K562 (cell line): ENCODE measurements around the gene DYNLL1. TPM values are rescaled to one million over a fixed set of nuclear protein-coding genes. Genes with fewer than 3 reads are reported as not detected.
A peak's percentile ranks its signal among the peaks of the same experiment; 100 is the strongest.

ENCODE experiments used
- ADNP ChIP-seq: fragments of 200-800 bp; sonication (Bioruptor generic); IDR thresholded peaks from 2 replicates; pipeline ENCODE4 v1.6.1; 2016; ENCODE audit warnings: missing genetic modification characterization, missing compliant biosample characterization
- ATF2 ChIP-seq: sonication (generic); formaldehyde crosslinking; IDR thresholded peaks from 2 replicates; pipeline ENCODE4 v1.8.1; 2022; ENCODE audit warnings: missing genetic modification reagents
- ATF3 ChIP-seq, 2 experiments: fragments of 450-650 bp in 1 of 2; sonication (generic) in 1 of 2; formaldehyde crosslinking in 1 of 2; IDR thresholded peaks in 1 of 2; conservative IDR thresholded peaks in 1 of 2; 2 replicates each; pipeline versions ENCODE4 v1.6.1 to v1.8.1; 2016 to 2023; ENCODE audit warnings: mild to moderate bottlenecking in 2 of 2, moderate library complexity in 2 of 2, inconsistent platforms in 1 of 2, missing genetic modification reagents in 1 of 2
- CHD2 ChIP-seq: IDR thresholded peaks from 2 replicates; pipeline ENCODE4 v1.6.1; 2011; ENCODE audit warnings: low read depth, low read length
- ELF4 ChIP-seq: fragments of 450-650 bp; formaldehyde crosslinking; IDR thresholded peaks from 2 replicates; pipeline ENCODE4 v1.4.0; 2022; ENCODE audit warnings: missing genetic modification characterization
- GTF2E2 ChIP-seq: fragments of 200-800 bp; sonication (Bioruptor generic); IDR thresholded peaks from 2 replicates; pipeline ENCODE4 v1.6.1; 2016; ENCODE audit warnings: missing genetic modification characterization, missing compliant biosample characterization
- KDM2B ChIP-seq: fragments of 250-450 bp; sonication (Bioruptor Pico); IDR thresholded peaks from 2 replicates; pipeline ENCODE4 v1.8.0; 2021; ENCODE audit warnings: mild to moderate bottlenecking, moderate library complexity
- KHSRP ChIP-seq: fragments of 450-650 bp; IDR thresholded peaks from 2 replicates; pipeline ENCODE4 v1.6.1; 2017
- NELFE ChIP-seq: IDR thresholded peaks from 2 replicates; pipeline ENCODE4 v1.6.1; 2011; ENCODE audit warnings: mild to moderate bottlenecking; ENCODE audit not compliant: insufficient read depth, insufficient read length
- NR4A1 ChIP-seq, 2 experiments: fragments of 250-450 bp in 1 of 2; fragments of 450-650 bp in 1 of 2; sonication (Bioruptor Pico) in 1 of 2; IDR thresholded peaks; 2 replicates each; pipeline versions ENCODE4 v1.4.0 to v1.6.1; 2016 to 2020; ENCODE audit warnings: mild to moderate bottlenecking in 2 of 2, missing compliant biosample characterization in 1 of 2, missing genetic modification characterization in 1 of 2, moderate library complexity in 1 of 2
- PBX2 ChIP-seq, 2 experiments: IDR thresholded peaks in 1 of 2; conservative IDR thresholded peaks in 1 of 2; 2 replicates each; pipeline ENCODE4 v1.6.1; 2016; ENCODE audit warnings: low read depth in 2 of 2, mild to moderate bottlenecking in 1 of 2, missing compliant biosample characterization in 1 of 2, missing genetic modification characterization in 1 of 2, moderate library complexity in 1 of 2
- PHF21A ChIP-seq: fragments of 450-650 bp; IDR thresholded peaks from 2 replicates; pipeline ENCODE4 v1.6.1; 2017; ENCODE audit warnings: low read depth, borderline replicate concordance
- RBBP5 ChIP-seq: fragments of 200-600 bp; sonication (generic); IDR thresholded peaks from 2 replicates; pipeline ENCODE4 v1.6.1; 2012; ENCODE audit warnings: borderline replicate concordance, mild to moderate bottlenecking, low read length, control low read depth, inconsistent platforms; ENCODE audit not compliant: insufficient read depth, poor library complexity, severe bottlenecking
- SIRT6 ChIP-seq: IDR thresholded peaks from one replicate; pipeline ENCODE4 v1.6.1; 2012; ENCODE audit warnings: low read depth, mild to moderate bottlenecking, control low read depth, inconsistent platforms, low read length, moderate library complexity
- TARDBP ChIP-seq: fragments of 450-650 bp; IDR thresholded peaks from 2 replicates; pipeline ENCODE4 v1.6.1; 2016
- TCF3 ChIP-seq: sonication (generic); formaldehyde crosslinking; IDR thresholded peaks from 2 replicates; pipeline ENCODE4 v1.4.0; 2020; ENCODE audit warnings: mild to moderate bottlenecking, missing genetic modification reagents
- ZBTB7A ChIP-seq: IDR thresholded peaks from 2 replicates; pipeline ENCODE4 v1.6.1; 2011; ENCODE audit warnings: low read depth, mild to moderate bottlenecking, low read length, moderate library complexity, borderline replicate concordance; ENCODE audit not compliant: control insufficient read depth
- ZNF274 ChIP-seq: IDR thresholded peaks from 2 replicates; pipeline ENCODE4 v1.6.1; 2011; ENCODE audit warnings: low read depth, mild to moderate bottlenecking, low read length, moderate library complexity, borderline replicate concordance
- ZNF79 ChIP-seq: fragments of 250-450 bp; sonication (Bioruptor Pico); IDR thresholded peaks from 2 replicates; pipeline ENCODE4 v1.4.0; 2020; ENCODE audit warnings: low read depth, mild to moderate bottlenecking, moderate library complexity
- polyA plus RNA-seq, 8 experiments: library from polyadenylated mRNA; depleted of rRNA in 4 of 8; stranded (reverse) in 5 of 8; unstranded in 3 of 8; fragments of >200 nt; fragmentation: Nextera tagmentation in 2 of 8; fragmentation: Illumina TruSeq in 1 of 8; extraction: Ambion mirVana in 2 of 8; extraction: Trizol in 1 of 8; gene quantifications; 2 replicates each; pipeline versions ENCODE4 v1.2.1 to v1.2.3, GENCODE V29; 2011 to 2014; ENCODE audit warnings: inconsistent platforms in 1 of 8, missing spikeins in 1 of 8
- total RNA-seq, 7 experiments: library from RNA; depleted of rRNA in 6 of 7; stranded (reverse); fragments of >200 nt in 6 of 7; fragmentation: Illumina TruSeq in 2 of 7; extraction: Trizol in 2 of 7; gene quantifications; 2 replicates each; pipeline versions ENCODE4 v1.2.1 to v1.2.3, GENCODE V29; 2011 to 2021; ENCODE audit warnings: low replicate concordance in 1 of 7
- TF ChIP-seq, protein P1 (sequence below): sonication (generic); formaldehyde crosslinking; IDR thresholded peaks from 2 replicates; pipeline ENCODE4 v1.8.0; 2022; ENCODE audit warnings: missing genetic modification reagents, mild to moderate bottlenecking, moderate library complexity, borderline replicate concordance

The DYNLL1 gene
- total and polyA plus RNA-seq, 9 of the 15 experiments (the other 6 are each of a cell fraction or from before 2014, with no cell fraction given): 303 to 1,112 (median 468) TPM

GRCh38 chr12:120496413-120497340, 764 bp downstream of the DYNLL1 start (continued):
- TF ChIP-seq ATF2 (CRISPR knock-in tag) (no peak), NR4A1 (CRISPR knock-in tag; IDR thresholded peaks at IDR 0.05) (no peak), NR4A1 (tag; IDR thresholded peaks at IDR 0.05) (no peak), ELF4 (CRISPR knock-in tag) (no peak), ZNF274 (no peak), KHSRP (no peak), NELFE (no peak), ZBTB7A (peak; percentile 36; the same call in 1 of the 2 replicates), PHF21A (no peak), CHD2 (no peak), KDM2B (CRISPR knock-in tag) (no peak), TCF3 (CRISPR knock-in tag) (no peak), ZNF79 (no peak), PBX2 (CRISPR knock-in tag; IDR thresholded peaks at IDR 0.05; ENCODE audit: low read depth) (no peak), PBX2 (tag; conservative IDR thresholded peaks at IDR 0.05; ENCODE audit: low read depth) (no peak), GTF2E2 (tag) (no peak; the same call in 1 of the 2 replicates), ADNP (tag) (no peak), SIRT6 (no peak), TARDBP (0 out of 2 replicates have a peak, but pooled peaks have one; percentile 19), ATF3 (IDR thresholded peaks at IDR 0.05) (no peak), ATF3 (CRISPR knock-in tag; conservative IDR thresholded peaks at IDR 0.05) (no peak), RBBP5 (no peak)
- TF ChIP-seq, protein P1, sequence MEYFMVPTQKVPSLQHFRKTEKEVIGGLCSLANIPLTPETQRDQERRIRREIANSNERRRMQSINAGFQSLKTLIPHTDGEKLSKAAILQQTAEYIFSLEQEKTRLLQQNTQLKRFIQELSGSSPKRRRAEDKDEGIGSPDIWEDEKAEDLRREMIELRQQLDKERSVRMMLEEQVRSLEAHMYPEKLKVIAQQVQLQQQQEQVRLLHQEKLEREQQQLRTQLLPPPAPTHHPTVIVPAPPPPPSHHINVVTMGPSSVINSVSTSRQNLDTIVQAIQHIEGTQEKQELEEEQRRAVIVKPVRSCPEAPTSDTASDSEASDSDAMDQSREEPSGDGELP (CRISPR knock-in tag): 0 out of 2 replicates have a peak, but pooled peaks have one; percentile 34
